SU-DHL-6 (cell line): Measurements from ENCODE around the gene DDX42.

ENCODE experiments used
- EZH2phosphoT487 ChIP-seq: fragments of 200-600 bp; sonication (generic), shearing (Covaris generic); conservative IDR thresholded peaks from 2 replicates; pipeline ENCODE4 v1.6.1; 2018; ENCODE audit warnings: mild to moderate bottlenecking, antibody characterized with exemption, low read length, moderate library complexity, mixed read lengths
- TF ChIP-seq, protein P1 (sequence below): fragments of 200-600 bp; sonication (generic); IDR thresholded peaks from one replicate; pipeline ENCODE4 v1.5.1; 2017; ENCODE audit warnings: antibody characterized with exemption, mild to moderate bottlenecking, low read length, moderate library complexity; ENCODE audit not compliant: insufficient read depth, poor library complexity, severe bottlenecking

- TF ChIP-seq, protein P1, sequence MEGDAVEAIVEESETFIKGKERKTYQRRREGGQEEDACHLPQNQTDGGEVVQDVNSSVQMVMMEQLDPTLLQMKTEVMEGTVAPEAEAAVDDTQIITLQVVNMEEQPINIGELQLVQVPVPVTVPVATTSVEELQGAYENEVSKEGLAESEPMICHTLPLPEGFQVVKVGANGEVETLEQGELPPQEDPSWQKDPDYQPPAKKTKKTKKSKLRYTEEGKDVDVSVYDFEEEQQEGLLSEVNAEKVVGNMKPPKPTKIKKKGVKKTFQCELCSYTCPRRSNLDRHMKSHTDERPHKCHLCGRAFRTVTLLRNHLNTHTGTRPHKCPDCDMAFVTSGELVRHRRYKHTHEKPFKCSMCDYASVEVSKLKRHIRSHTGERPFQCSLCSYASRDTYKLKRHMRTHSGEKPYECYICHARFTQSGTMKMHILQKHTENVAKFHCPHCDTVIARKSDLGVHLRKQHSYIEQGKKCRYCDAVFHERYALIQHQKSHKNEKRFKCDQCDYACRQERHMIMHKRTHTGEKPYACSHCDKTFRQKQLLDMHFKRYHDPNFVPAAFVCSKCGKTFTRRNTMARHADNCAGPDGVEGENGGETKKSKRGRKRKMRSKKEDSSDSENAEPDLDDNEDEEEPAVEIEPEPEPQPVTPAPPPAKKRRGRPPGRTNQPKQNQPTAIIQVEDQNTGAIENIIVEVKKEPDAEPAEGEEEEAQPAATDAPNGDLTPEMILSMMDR = no peak
- TF ChIP-seq EZH2phosphoT487 = no peak
These were observed 18.2 kb downstream of the DDX42 start for GRCh38 chr17:63792055-63792729.
